Measurements from ENCODE around the gene ETV3. TPM values are rescaled to one million over a fixed set of nuclear protein-coding genes. Genes with fewer than 3 reads are reported as not detected.
"Not testable (repeated sequence)": the region's sequence is repeated elsewhere in the genome, so short reads cannot be mapped to it uniquely, and the experiment has no call there.

The ETV3 gene
- total RNA-seq, 1 donor from 2014 or later: 19.5 TPM

- H4K20me1 ChIP-seq (ENCODE audit: low read depth): peaks cover 11% of the 10 kb centered on the region
- H3K27ac Mint-ChIP-seq: peak within 1 kb of the TSS; percentile 54
- no peak within 1 kb of the TSS for H3K4me3 ChIP-seq
- no peaks in the 10 kb centered on the region for H3K36me3 Mint-ChIP-seq
- H3K27me3 ChIP-seq: peaks cover 34% of the 10 kb centered on the region
- peaks cover 19% of the 10 kb centered on the region for H3F3A ChIP-seq (ENCODE audit: low read depth)
- peaks cover 18% of the 10 kb centered on the region for H3K4me1 Mint-ChIP-seq
- H3K27ac ChIP-seq: no peak within 1 kb of the TSS
- H2AFZ ChIP-seq (replicated peaks): no peak within 1 kb of the TSS
- DNase-seq (ENCODE audit: low spot score): peak; percentile 77
- H3K79me2 ChIP-seq (ENCODE audit: low read depth): no peaks in the 10 kb centered on the region
- H3K9me3 ChIP-seq (ENCODE audit: low read depth): no peaks in the 10 kb centered on the region
- H3K4me3 Mint-ChIP-seq: no peak within 1 kb of the TSS
- H3K4me1 ChIP-seq: peaks cover 18% of the 10 kb centered on the region
- H3K36me3 ChIP-seq: no peaks in the 10 kb centered on the region
- peak within 1 kb of the TSS; percentile 21 for H3K4me2 ChIP-seq
- peak; percentile 4 for TF ChIP-seq CTCF (IDR thresholded peaks at IDR 0.05)
- no peak for TF ChIP-seq EZH2 (IDR thresholded peaks at IDR 0.05)
- TF ChIP-seq EZH2phosphoT487 (IDR thresholded peaks at IDR 0.05): peak; percentile 73
- H3K9me3 Mint-ChIP-seq: peaks cover 4% of the 10 kb centered on the region
- H3K27me3 Mint-ChIP-seq (ENCODE audit: insufficient read depth, low read depth): peaks cover 6% of the 10 kb centered on the region
- H3K9ac ChIP-seq: no peak within 1 kb of the TSS
Measured at GRCh38 chr1:157099633-157100009, 38.6 kb downstream of the ETV3 start, which contains the start of gene ETV3L. TSS of gene ETV3L (minus strand) at chr1:157099808. CDS start at chr1:157099523, 285 bp downstream.

GRCh38 chr1:157098987-157099632, 39.1 kb downstream of the ETV3 start:
- Histone ChIP-seq H3K4me2 (peak overlapping the region; percentile 21), H3K4me1 (peaks cover 13% of the 10 kb centered on the region), H3F3A (ENCODE audit: low read depth) (peaks cover 19% of the 10 kb centered on the region), H3K27me3 (peaks cover 29% of the 10 kb centered on the region), H4K20me1 (ENCODE audit: low read depth) (peaks cover 11% of the 10 kb centered on the region)
- H2AFZ ChIP-seq (replicated peaks); H3K27ac Mint-ChIP-seq; H3K9me3 Mint-ChIP-seq; DNase-seq (ENCODE audit: low spot score); H3K4me3 ChIP-seq; H3K36me3 ChIP-seq; H3K9me3 ChIP-seq (ENCODE audit: low read depth); H3K4me3 Mint-ChIP-seq; H3K27me3 Mint-ChIP-seq (ENCODE audit: insufficient read depth, low read depth); H3K36me3 Mint-ChIP-seq; H3K27ac ChIP-seq; H3K9ac ChIP-seq; H3K79me2 ChIP-seq (ENCODE audit: low read depth): not testable (repeated sequence)
- peaks cover 15% of the 10 kb centered on the region for H3K4me1 Mint-ChIP-seq

- H4K20me1 ChIP-seq (ENCODE audit: low read depth): peaks cover 11% of the 10 kb centered on the region
- peaks cover 14% of the 10 kb centered on the region for H3K4me1 Mint-ChIP-seq
- no peak for DNase-seq (ENCODE audit: low spot score)
- no peaks in the 10 kb centered on the region for H3K36me3 Mint-ChIP-seq
- H3K4me3 Mint-ChIP-seq: no peak overlapping the region
- no peak overlapping the region for H3K27ac Mint-ChIP-seq
- peaks cover 23% of the 10 kb centered on the region for H3K27me3 ChIP-seq
- no peaks in the 10 kb centered on the region for H3K79me2 ChIP-seq (ENCODE audit: low read depth)
- H3K9ac ChIP-seq: no peak overlapping the region
- H2AFZ ChIP-seq (replicated peaks): no peak overlapping the region
- H3K27me3 Mint-ChIP-seq (ENCODE audit: insufficient read depth, low read depth): peaks cover 6% of the 10 kb centered on the region
- H3K27ac ChIP-seq: no peak overlapping the region
- H3K9me3 Mint-ChIP-seq: peaks cover 4% of the 10 kb centered on the region
- peaks cover 11% of the 10 kb centered on the region for H3K4me1 ChIP-seq
- TF ChIP-seq EZH2phosphoT487 (IDR thresholded peaks at IDR 0.05): no peak
- H3K4me3 ChIP-seq: no peak overlapping the region
- H3K36me3 ChIP-seq: no peaks in the 10 kb centered on the region
- H3F3A ChIP-seq (ENCODE audit: low read depth): peaks cover 19% of the 10 kb centered on the region
- H3K4me2 ChIP-seq: no peak overlapping the region
- no peaks in the 10 kb centered on the region for H3K9me3 ChIP-seq (ENCODE audit: low read depth)
Measured at GRCh38 chr1:157098519-157098918, 39.7 kb downstream of the ETV3 start.

- Histone ChIP-seq H3K4me2 (no peak overlapping the region), H3K9ac (no peak overlapping the region), H3K27ac (no peak overlapping the region), H3K79me2 (ENCODE audit: low read depth) (no peaks in the 10 kb centered on the region), H3F3A (ENCODE audit: low read depth) (peaks cover 19% of the 10 kb centered on the region), H3K9me3 (ENCODE audit: low read depth) (no peaks in the 10 kb centered on the region), H4K20me1 (ENCODE audit: low read depth) (peaks cover 11% of the 10 kb centered on the region), H3K36me3 (no peaks in the 10 kb centered on the region), H2AFZ (replicated peaks) (no peak overlapping the region), H3K27me3 (peaks cover 15% of the 10 kb centered on the region), H3K4me1 (peaks cover 11% of the 10 kb centered on the region), H3K4me3 (no peak overlapping the region)
- Mint-ChIP-seq H3K27ac (no peak overlapping the region), H3K4me1 (peaks cover 16% of the 10 kb centered on the region), H3K9me3 (peaks cover 4% of the 10 kb centered on the region), H3K4me3 (peak overlapping the region; percentile 15), H3K36me3 (no peaks in the 10 kb centered on the region), H3K27me3 (ENCODE audit: insufficient read depth, low read depth) (peaks cover 5% of the 10 kb centered on the region)
- no peak for DNase-seq (ENCODE audit: low spot score)
- TF ChIP-seq CTCF (IDR thresholded peaks at IDR 0.05) (no peak), EZH2 (IDR thresholded peaks at IDR 0.05) (no peak), EZH2phosphoT487 (IDR thresholded peaks at IDR 0.05) (no peak)
Measured at GRCh38 chr1:157097692-157098091, 40.5 kb downstream of the ETV3 start.
